Heart left ventricle (tissue), 16 donors: ENCODE measurements around the gene SMIM3. TPM values are rescaled to one million over a fixed set of nuclear protein-coding genes. Genes with fewer than 3 reads are reported as not detected.
A peak's percentile ranks its signal among the peaks of the same experiment; 100 is the strongest.

Experiments
- ATAC-seq, 4 donors: fragments of 200-7000 bp; cut with Tn5 transposase; one replicate each; pipeline ENCODE4 v1.9.1; 2020 to 2022; ENCODE audit warnings: moderate library complexity in 4 of 4, mild to moderate bottlenecking in 3 of 4, moderate number of reproducible peaks in 1 of 4
- DNase-seq, 5 donors: peaks; one replicate each; pipeline ENCODE4 v3.0.0-alpha.2; 2020
- H3K27ac ChIP-seq, 12 donors: fragments of 200-600 bp; sonication (generic) in 4 of 12; one replicate each; pipeline versions ENCODE4 v1.5.0 to v1.8.0; 2016 to 2022; ENCODE audit warnings: mild to moderate bottlenecking in 2 of 12
- H3K27me3 ChIP-seq, 9 donors: fragments of 200-600 bp; sonication (generic) in 2 of 9; one replicate each; pipeline versions ENCODE4 v1.5.1 to v1.8.0; 2016 to 2022; ENCODE audit warnings: mild to moderate bottlenecking in 3 of 9
- H3K36me3 ChIP-seq, 9 donors: fragments of 200-600 bp; sonication (generic) in 2 of 9; one replicate each; pipeline versions ENCODE4 v1.5.0 to v1.8.0; 2018 to 2022; ENCODE audit warnings: mild to moderate bottlenecking in 2 of 9
- H3K4me1 ChIP-seq, 12 donors: fragments of 200-600 bp; sonication (generic) in 4 of 12; one replicate each; pipeline versions ENCODE4 v1.5.0 to v1.8.0; 2016 to 2022; ENCODE audit warnings: mild to moderate bottlenecking in 3 of 12
- H3K4me3 ChIP-seq, 12 donors: fragments of 200-600 bp; sonication (generic) in 4 of 12; one replicate each; pipeline versions ENCODE4 v1.5.0 to v1.8.0; 2017 to 2022; ENCODE audit warnings: mild to moderate bottlenecking in 9 of 12, moderate library complexity in 4 of 12
- H3K9me3 ChIP-seq, 12 donors: fragments of 200-600 bp; sonication (generic) in 4 of 12; one replicate each; pipeline versions ENCODE4 v1.5.0 to v1.8.0; 2016 to 2022; ENCODE audit warnings: mild to moderate bottlenecking in 1 of 12
- CTCF ChIP-seq, 12 donors: fragments of 200-600 bp; sonication (generic) in 4 of 12; IDR thresholded peaks; one replicate each; pipeline versions ENCODE4 v1.5.0 to v1.8.0; 2018 to 2022; ENCODE audit warnings: antibody characterized with exemption in 12 of 12, mild to moderate bottlenecking in 5 of 12
- POLR2A ChIP-seq, 2 donors: fragments of 450-650 bp; IDR thresholded peaks; one replicate each; pipeline ENCODE4 v1.6.1; 2017; ENCODE audit warnings: antibody characterized with exemption in 2 of 2, mild to moderate bottlenecking in 2 of 2, moderate library complexity in 2 of 2
- WGBS, 4 donors: extraction: QIAGEN DNeasy Blood & Tissue Kit in 2 of 4; methylation state at CpG; one replicate each; pipeline versions ENCODE4 v1.1.5 to v1.1.7; 2013 to 2018; 5-methylcytosine and 5-hydroxymethylcytosine counted together
- intact Hi-C, 10 donors: fragments of 100-400 bp; cut with DNase I; formaldehyde crosslinking; loops; one replicate each; pipeline versions ENCODE4 v1.11.1 to v1.14.2; 2022
- polyA plus RNA-seq, 2 donors: library from polyadenylated mRNA; stranded (reverse); fragments of 200-250 nt; gene quantifications; one replicate each; pipeline ENCODE4 v1.2.3, GENCODE V29; 2013
- total RNA-seq, 9 donors: library from RNA; depleted of rRNA in 2 of 9; stranded (reverse); fragments of >200 nt in 2 of 9; fragmentation: NEBNext Ultra II Directional in 3 of 9; extraction: Animal tissue kit (Norgen Biotek cat#: 25700) in 3 of 9; gene quantifications; one replicate each; pipeline versions ENCODE4 v1.1.0 to v1.2.4, GENCODE V29; 2016 to 2023
- donor health status: ischemic (EF 13 %, LVEDD 7.1; RV severe dilation, severe dysfunction).
- donor health status: healthy with polysubstance abuse.
- donor health status: DM: no; HTN: yes; CAD: no.
- donor health status: DM: no; HTN: no; CAD: no.
- donor health status: ischemic (EF 25% LVEDD 6.9; RV normal size, moderate dysfunction).
- donor health status: ischemic (EF 25% LVEDD 5.7; RV mildly dilated, moderate dysfunction).
- donor health status: healthy.
- donor health status: DM: yes; HTN: yes; CAD: no.
- donor health status: ischemic (EF 35%, LVEDD 5.7; RV mildly dilated, moderate dysfunction).
- donor health status: nonischemic (EF 11% LVEDD 7.7; RV severe dilation, severe dysfunction).
- donor health status: DM: yes; HTN: yes; CAD: no.
- donor health status: PGD.
- donor health status: ischemic (EF 29% LVEDD 5.4; RV normal size, mild dysfunction).
- donor health status: nonischemic (EF 23%, LVEDD 6.1; RV moderate dilation, normal function).

SMIM3 gene
- total and polyA plus RNA-seq, 11 donors = 7.1 to 45.6 (median 19.1) TPM

GRCh38 chr5:150750469-150750868 is 28.1 kb upstream of the SMIM3 start:
- TF ChIP-seq POLR2A (IDR thresholded peaks at IDR 0.05) = no peak
- no peak for TF ChIP-seq CTCF (IDR thresholded peaks at IDR 0.05)
- ATAC-seq = no peak
- peaks cover 0 to 48% (median 12%) of the 10 kb centered on the region in 12 donors for H3K4me1 ChIP-seq
- DNase-seq = no peak
- no peaks in the 10 kb centered on the region for H3K27me3 ChIP-seq
- H3K36me3 ChIP-seq = peaks cover 0 to 68% (median 60%) of the 10 kb centered on the region in 9 donors
- no peaks in the 10 kb centered on the region for H3K9me3 ChIP-seq
- H3K4me3 ChIP-seq = no peak overlapping the region
- 67 to 85% (median 67%) methylated on average over 2 of the region's 2 CpGs for WGBS, 4 donors
- intact Hi-C loops = loop anchor here in 1 of 10 donors (10.0 kb wide), 1 partner anchor 94 kb away; the partner anchor contains the start of gene IRGM
- H3K27ac ChIP-seq = no peak overlapping the region

- Histone ChIP-seq H3K4me3 (no peak overlapping the region), H3K27me3 (no peaks in the 10 kb centered on the region), H3K36me3 (peaks cover 0 to 76% (median 68%) of the 10 kb centered on the region in 9 donors), H3K4me1 (peaks cover 0 to 50% (median 12%) of the 10 kb centered on the region in 12 donors), H3K27ac (peak overlapping the region in 1 of 12 donors; percentile 40), H3K9me3 (no peaks in the 10 kb centered on the region)
- ATAC-seq (no peak), DNase-seq (no peak)
- intact Hi-C loops = loop anchor here in 1 of 10 donors (10.0 kb wide), 1 partner anchor 94 kb away; the partner anchor contains the start of gene IRGM
- TF ChIP-seq CTCF (IDR thresholded peaks at IDR 0.05) (no peak), POLR2A (IDR thresholded peaks at IDR 0.05) (no peak)
- 48 to 57% (median 50%) methylated on average over 3 of the region's 3 CpGs for WGBS, 4 donors
Observed at GRCh38 chr5:150751096-150751891, 27.3 kb upstream of the SMIM3 start.

- no peak for ATAC-seq
- Histone ChIP-seq H3K9me3 (no peaks in the 10 kb centered on the region), H3K4me3 (no peak overlapping the region), H3K27me3 (no peaks in the 10 kb centered on the region), H3K36me3 (peaks cover 0 to 81% (median 70%) of the 10 kb centered on the region in 9 donors), H3K4me1 (peaks cover 5 to 65% (median 26%) of the 10 kb centered on the region in 12 donors), H3K27ac (no peak overlapping the region)
- intact Hi-C loops = loop anchor here in 1 of 10 donors (10.0 kb wide), 1 partner anchor 91 kb away; the partner anchor contains the start of gene IRGM
- DNase-seq = no peak
- TF ChIP-seq CTCF (IDR thresholded peaks at IDR 0.05) (no peak), POLR2A (IDR thresholded peaks at IDR 0.05) (no peak)
- WGBS, 4 donors = 88 to 92% (median 89%) methylated on average over 5 of the region's 5 CpGs
Observed at GRCh38 chr5:150753463-150753862, 25.1 kb upstream of the SMIM3 start.

GRCh38 chr5:150753863-150754262 is 24.7 kb upstream of the SMIM3 start:
- TF ChIP-seq CTCF (IDR thresholded peaks at IDR 0.05) (no peak), POLR2A (IDR thresholded peaks at IDR 0.05) (no peak)
- H3K9me3 ChIP-seq = no peaks in the 10 kb centered on the region
- 87 to 92% (median 91%) methylated on average over 1 of the region's 1 CpG for WGBS, 4 donors
- H3K4me1 ChIP-seq = peaks cover 5 to 65% (median 26%) of the 10 kb centered on the region in 12 donors
- H3K27me3 ChIP-seq = no peaks in the 10 kb centered on the region
- no peak overlapping the region for H3K27ac ChIP-seq
- DNase-seq (no peak), ATAC-seq (no peak)
- no peak overlapping the region for H3K4me3 ChIP-seq
- intact Hi-C loops = loop anchor here in 1 of 10 donors (10.0 kb wide), 1 partner anchor 91 kb away; the partner anchor contains the start of gene IRGM
- peaks cover 0 to 79% (median 69%) of the 10 kb centered on the region in 9 donors for H3K36me3 ChIP-seq
